Iris pigment epithelial cell (primary cell): ENCODE measurements around the gene TTC33.

ENCODE experiments used
- DNase-seq: peaks from one replicate; pipeline ENCODE4 v3.0.0-alpha.2; 2011; ENCODE audit warnings: low read depth

TTC33 gene

GRCh38 chr5:40481241-40481640, 274.5 kb downstream of the TTC33 start:
- DNase-seq: peak; percentile 28

- no peak for DNase-seq
These were observed 275.4 kb downstream of the TTC33 start for GRCh38 chr5:40480392-40480791.

- no peak for DNase-seq
These were observed 275.8 kb downstream of the TTC33 start for GRCh38 chr5:40479939-40480338.

- no peak for DNase-seq
These were observed 277.0 kb downstream of the TTC33 start for GRCh38 chr5:40478766-40479165.

- DNase-seq: no peak
These were observed 277.8 kb downstream of the TTC33 start for GRCh38 chr5:40477856-40478546.

GRCh38 chr5:40475561-40475960, 280.2 kb downstream of the TTC33 start:
- DNase-seq: no peak

GRCh38 chr5:40474250-40474649, 281.5 kb downstream of the TTC33 start:
- DNase-seq: no peak

GRCh38 chr5:40465416-40465815, 290.3 kb downstream of the TTC33 start:
- DNase-seq: no peak

GRCh38 chr5:40464511-40464910, 291.2 kb downstream of the TTC33 start:
- DNase-seq: peak; percentile 40
